ENCODE results near the gene HCK. TPM values are rescaled to one million over a fixed set of nuclear protein-coding genes. Genes with fewer than 3 reads are reported as not detected.

HCK gene
- total RNA-seq, 1 donor = 0.36 TPM

GRCh38 chr20:32088759-32089158, 36.7 kb downstream of the HCK start:
- DNase-seq (ENCODE audit: insufficient read length, low spot score, missing footprints) = no peak
- H2AFZ ChIP-seq (ENCODE audit: low read length) = no peak overlapping the region
- H3K4me2 ChIP-seq (ENCODE audit: insufficient read depth, low read length) = no peak overlapping the region
- no peak overlapping the region for H3K4me3 ChIP-seq (ENCODE audit: insufficient read depth, low read length)
- no peak overlapping the region for H3K27ac ChIP-seq (ENCODE audit: low read depth, low read length)
- peaks cover 18% of the 10 kb centered on the region for H3K27me3 ChIP-seq (ENCODE audit: insufficient read depth, low read length)
- H3K9me3 ChIP-seq (ENCODE audit: low read depth, low read length) = no peaks in the 10 kb centered on the region
- no peaks in the 10 kb centered on the region for H3K79me2 ChIP-seq (ENCODE audit: insufficient read depth, low read length)
- H3K4me1 ChIP-seq (ENCODE audit: insufficient read depth, low read length) = no peaks in the 10 kb centered on the region
- H3K36me3 ChIP-seq (ENCODE audit: insufficient read depth, low read length) = no peaks in the 10 kb centered on the region
- TF ChIP-seq, protein P1, sequence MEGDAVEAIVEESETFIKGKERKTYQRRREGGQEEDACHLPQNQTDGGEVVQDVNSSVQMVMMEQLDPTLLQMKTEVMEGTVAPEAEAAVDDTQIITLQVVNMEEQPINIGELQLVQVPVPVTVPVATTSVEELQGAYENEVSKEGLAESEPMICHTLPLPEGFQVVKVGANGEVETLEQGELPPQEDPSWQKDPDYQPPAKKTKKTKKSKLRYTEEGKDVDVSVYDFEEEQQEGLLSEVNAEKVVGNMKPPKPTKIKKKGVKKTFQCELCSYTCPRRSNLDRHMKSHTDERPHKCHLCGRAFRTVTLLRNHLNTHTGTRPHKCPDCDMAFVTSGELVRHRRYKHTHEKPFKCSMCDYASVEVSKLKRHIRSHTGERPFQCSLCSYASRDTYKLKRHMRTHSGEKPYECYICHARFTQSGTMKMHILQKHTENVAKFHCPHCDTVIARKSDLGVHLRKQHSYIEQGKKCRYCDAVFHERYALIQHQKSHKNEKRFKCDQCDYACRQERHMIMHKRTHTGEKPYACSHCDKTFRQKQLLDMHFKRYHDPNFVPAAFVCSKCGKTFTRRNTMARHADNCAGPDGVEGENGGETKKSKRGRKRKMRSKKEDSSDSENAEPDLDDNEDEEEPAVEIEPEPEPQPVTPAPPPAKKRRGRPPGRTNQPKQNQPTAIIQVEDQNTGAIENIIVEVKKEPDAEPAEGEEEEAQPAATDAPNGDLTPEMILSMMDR (IDR thresholded peaks at IDR 0.05; ENCODE audit: extremely low read depth, low read depth, low read length) = no peak
- no peaks in the 10 kb centered on the region for H4K20me1 ChIP-seq (ENCODE audit: insufficient read depth, low read length)

GRCh38 chr20:32089637-32090362, 37.8 kb downstream of the HCK start:
- H3K9me3 ChIP-seq (ENCODE audit: low read depth, low read length) = no peaks in the 10 kb centered on the region
- DNase-seq (ENCODE audit: insufficient read length, low spot score, missing footprints) = no peak
- H3K27me3 ChIP-seq (ENCODE audit: insufficient read depth, low read length) = peaks cover 21% of the 10 kb centered on the region
- TF ChIP-seq, protein P1 (IDR thresholded peaks at IDR 0.05; ENCODE audit: extremely low read depth, low read depth, low read length) = no peak
- no peaks in the 10 kb centered on the region for H3K4me1 ChIP-seq (ENCODE audit: insufficient read depth, low read length)
- no peak overlapping the region for H3K4me2 ChIP-seq (ENCODE audit: insufficient read depth, low read length)
- no peaks in the 10 kb centered on the region for H3K36me3 ChIP-seq (ENCODE audit: insufficient read depth, low read length)
- no peak overlapping the region for H3K27ac ChIP-seq (ENCODE audit: low read depth, low read length)
- no peaks in the 10 kb centered on the region for H3K79me2 ChIP-seq (ENCODE audit: insufficient read depth, low read length)
- no peak overlapping the region for H3K4me3 ChIP-seq (ENCODE audit: insufficient read depth, low read length)
- no peak overlapping the region for H2AFZ ChIP-seq (ENCODE audit: low read length)
- no peaks in the 10 kb centered on the region for H4K20me1 ChIP-seq (ENCODE audit: insufficient read depth, low read length)

DNA sequence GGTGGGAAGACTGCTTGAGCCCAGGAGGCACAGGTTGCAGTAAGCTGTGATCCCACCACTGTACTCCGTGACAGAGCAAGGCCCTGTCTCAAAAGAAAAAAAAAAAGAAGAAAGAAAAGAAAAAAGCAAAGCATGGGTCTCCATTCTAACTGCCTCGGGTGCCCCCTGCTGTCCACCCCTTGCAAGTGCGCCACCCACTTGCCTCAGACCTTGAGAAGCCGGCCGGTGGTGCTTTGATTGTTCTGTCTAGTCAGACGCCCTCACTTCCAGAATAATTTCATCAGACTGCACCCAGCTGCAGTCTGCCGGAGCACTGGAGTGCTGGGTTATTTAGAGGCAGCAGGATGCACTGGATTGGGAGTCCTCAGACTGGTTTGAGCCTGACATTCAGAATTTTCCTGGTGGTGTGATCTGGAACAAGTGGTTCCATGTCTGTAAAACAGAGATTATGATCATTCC, 39.9 kb downstream of the HCK start:
- no peaks in the 10 kb centered on the region for H3K36me3 ChIP-seq (ENCODE audit: insufficient read depth, low read length)
- TF ChIP-seq, protein P1 (IDR thresholded peaks at IDR 0.05; ENCODE audit: extremely low read depth, low read depth, low read length) = peak; percentile 93
- H3K27ac ChIP-seq (ENCODE audit: low read depth, low read length) = no peak overlapping the region
- peaks cover 24% of the 10 kb centered on the region for H3K27me3 ChIP-seq (ENCODE audit: insufficient read depth, low read length)
- no peaks in the 10 kb centered on the region for H3K4me1 ChIP-seq (ENCODE audit: insufficient read depth, low read length)
- no peak overlapping the region for H3K4me3 ChIP-seq (ENCODE audit: insufficient read depth, low read length)
- H3K9me3 ChIP-seq (ENCODE audit: low read depth, low read length) = no peaks in the 10 kb centered on the region
- no peak overlapping the region for H3K4me2 ChIP-seq (ENCODE audit: insufficient read depth, low read length)
- no peaks in the 10 kb centered on the region for H4K20me1 ChIP-seq (ENCODE audit: insufficient read depth, low read length)
- peak; percentile 89 for DNase-seq (ENCODE audit: insufficient read length, low spot score, missing footprints)
- H3K79me2 ChIP-seq (ENCODE audit: insufficient read depth, low read length) = no peaks in the 10 kb centered on the region
- H2AFZ ChIP-seq (ENCODE audit: low read length) = no peak overlapping the region

GRCh38 chr20:32098786-32099185, 46.7 kb downstream of the HCK start:
- peaks cover 39% of the 10 kb centered on the region for H3K27me3 ChIP-seq (ENCODE audit: insufficient read depth, low read length)
- H4K20me1 ChIP-seq (ENCODE audit: insufficient read depth, low read length) = no peaks in the 10 kb centered on the region
- no peak overlapping the region for H2AFZ ChIP-seq (ENCODE audit: low read length)
- no peak overlapping the region for H3K4me3 ChIP-seq (ENCODE audit: insufficient read depth, low read length)
- H3K27ac ChIP-seq (ENCODE audit: low read depth, low read length) = no peak overlapping the region
- no peaks in the 10 kb centered on the region for H3K4me1 ChIP-seq (ENCODE audit: insufficient read depth, low read length)
- DNase-seq (ENCODE audit: insufficient read length, low spot score, missing footprints) = no peak
- H3K4me2 ChIP-seq (ENCODE audit: insufficient read depth, low read length) = no peak overlapping the region
- TF ChIP-seq, protein P1 (IDR thresholded peaks at IDR 0.05; ENCODE audit: extremely low read depth, low read depth, low read length) = no peak
- H3K79me2 ChIP-seq (ENCODE audit: insufficient read depth, low read length) = no peaks in the 10 kb centered on the region
- no peaks in the 10 kb centered on the region for H3K36me3 ChIP-seq (ENCODE audit: insufficient read depth, low read length)
- no peaks in the 10 kb centered on the region for H3K9me3 ChIP-seq (ENCODE audit: low read depth, low read length)
